Stimulated activated CD8-positive, alpha-beta memory T cell treated with anti-CD3 and anti-CD28 coated beads, Interleukin-4, amount 100 ng/mL, for 1 hour (primary cell): ENCODE results near the gene PTPRN2.

ENCODE experiments used
- DNase-seq, 2 donors: peaks; one replicate each; pipeline ENCODE4 v3.0.0-alpha.2; 2020; ENCODE audit warnings: low read depth in 2 of 2, low spot score in 1 of 2

The PTPRN2 gene

DNA sequence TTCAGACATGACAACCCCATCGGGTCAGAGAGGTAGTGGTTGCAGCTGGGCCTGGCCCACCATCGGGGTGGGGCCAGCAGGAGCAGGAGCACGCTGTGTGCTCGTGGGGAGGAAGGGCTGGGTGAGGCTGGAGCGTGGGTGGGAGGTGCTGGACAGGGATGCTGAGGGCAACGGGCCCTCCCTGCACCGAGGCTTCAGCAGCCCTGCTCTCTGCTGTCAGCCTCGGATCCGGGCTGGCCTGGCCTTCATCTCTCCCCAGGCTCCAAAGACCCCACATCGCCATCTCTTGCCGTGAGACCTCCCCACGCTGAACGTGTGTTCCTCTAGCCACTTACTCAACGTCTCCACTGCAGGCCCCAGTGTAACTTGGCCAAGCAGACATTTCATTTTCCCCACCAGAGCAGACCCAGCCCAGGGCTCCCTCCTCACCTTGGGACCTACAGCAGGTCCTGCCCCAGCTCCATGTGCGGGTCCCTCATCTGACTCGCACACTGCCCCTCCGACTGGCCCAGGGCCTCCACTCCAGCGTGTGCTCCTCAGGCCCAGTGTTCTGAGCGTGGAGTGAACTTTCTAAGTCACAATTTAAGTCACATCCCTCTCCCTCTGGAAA, 788.4 kb downstream of the PTPRN2 start:
- DNase-seq: no peak

DNA sequence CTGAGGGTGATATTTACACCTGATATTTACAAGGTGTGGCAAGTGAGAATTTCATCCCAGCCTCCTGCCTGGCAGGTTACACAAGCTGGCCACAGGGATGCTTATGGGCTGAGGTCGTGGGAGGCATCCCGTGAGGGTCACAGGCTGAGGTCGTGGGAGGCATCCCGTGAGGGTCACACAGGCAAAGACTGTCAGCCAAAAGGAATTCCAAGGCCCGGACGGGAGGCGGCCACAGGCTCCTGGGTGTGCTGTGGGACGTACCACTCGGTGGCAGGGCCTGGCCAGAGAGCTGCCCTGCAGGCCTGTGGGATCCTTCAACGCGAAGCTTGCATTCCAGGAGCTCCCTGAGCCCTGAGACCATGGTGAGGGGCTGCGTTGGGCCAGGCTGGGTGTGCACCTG, 790.3 kb downstream of the PTPRN2 start:
- no peak for DNase-seq

DNA sequence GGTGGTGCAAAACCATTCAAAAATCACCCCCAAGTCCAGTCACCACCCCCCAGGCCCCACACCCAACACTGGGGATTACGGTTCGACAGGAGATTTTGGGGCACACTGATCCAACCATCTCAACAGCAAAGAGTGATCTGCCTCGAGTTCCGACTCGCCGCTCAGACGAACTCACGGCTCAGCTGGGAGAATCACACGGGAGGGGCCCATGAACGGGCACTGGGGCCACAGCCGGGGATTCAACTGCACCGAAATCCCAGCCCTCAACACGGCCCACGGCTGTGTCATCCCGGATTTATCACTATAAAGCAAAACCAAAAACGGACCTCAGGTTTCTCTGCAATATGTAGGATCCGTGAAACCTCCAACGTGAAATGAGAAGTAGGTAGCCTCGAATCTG, 790.8 kb downstream of the PTPRN2 start:
- no peak for DNase-seq

DNA sequence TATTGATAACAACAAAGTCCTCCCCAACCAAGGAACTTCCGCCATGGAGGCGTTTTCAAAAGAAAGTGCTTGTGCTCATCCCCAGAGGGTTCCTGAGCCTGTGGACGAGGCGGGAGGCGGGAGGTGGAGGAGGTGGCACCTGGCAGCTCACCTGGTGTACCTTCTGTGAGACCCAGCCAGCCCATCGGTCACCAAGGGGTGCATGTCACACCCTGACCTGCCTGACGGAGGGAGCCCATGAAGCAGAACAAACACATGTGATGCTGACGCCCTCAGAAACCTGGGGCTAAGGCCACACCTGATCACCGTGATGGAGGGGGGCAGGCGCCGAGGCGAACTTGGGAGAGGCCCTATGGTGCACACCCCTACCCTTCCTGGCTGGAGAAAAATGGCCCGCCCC, 792.0 kb downstream of the PTPRN2 start:
- DNase-seq: no peak

DNA sequence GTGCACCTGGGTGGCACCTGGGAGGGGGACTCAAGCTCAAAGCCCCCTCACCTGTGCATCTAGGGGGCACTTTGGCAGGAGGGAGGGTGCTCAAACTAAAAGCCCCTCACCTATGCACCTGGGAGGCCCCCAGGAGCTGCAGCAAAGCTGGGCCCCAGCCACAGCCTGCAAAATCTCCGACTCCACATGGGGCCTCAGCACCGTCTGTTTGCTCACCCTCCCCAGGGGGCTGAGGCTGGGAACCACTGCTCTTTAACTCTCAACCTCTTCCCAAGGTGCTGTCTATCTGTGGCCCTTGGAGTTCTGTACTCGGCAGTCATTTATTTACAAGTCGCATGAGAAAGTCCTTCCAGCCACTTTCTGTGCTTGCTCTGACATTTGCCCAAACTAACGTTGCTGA, 792.4 kb downstream of the PTPRN2 start:
- DNase-seq: no peak

DNA sequence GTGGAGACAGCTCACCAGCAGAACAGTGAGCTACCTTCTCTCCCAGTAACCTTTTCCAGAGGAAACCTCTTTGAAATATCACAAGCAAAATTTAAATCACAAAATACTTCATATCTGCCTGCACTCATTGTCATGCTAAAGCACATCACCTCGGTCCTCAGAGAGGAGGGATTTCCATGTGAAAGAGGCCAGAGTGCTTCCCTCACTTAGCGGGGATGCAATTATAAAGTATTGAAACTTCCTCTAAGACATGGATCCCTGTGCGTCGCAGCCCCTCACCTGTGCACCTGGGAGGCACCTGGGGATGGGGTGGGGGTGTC, 792.9 kb downstream of the PTPRN2 start:
- no peak for DNase-seq

DNA sequence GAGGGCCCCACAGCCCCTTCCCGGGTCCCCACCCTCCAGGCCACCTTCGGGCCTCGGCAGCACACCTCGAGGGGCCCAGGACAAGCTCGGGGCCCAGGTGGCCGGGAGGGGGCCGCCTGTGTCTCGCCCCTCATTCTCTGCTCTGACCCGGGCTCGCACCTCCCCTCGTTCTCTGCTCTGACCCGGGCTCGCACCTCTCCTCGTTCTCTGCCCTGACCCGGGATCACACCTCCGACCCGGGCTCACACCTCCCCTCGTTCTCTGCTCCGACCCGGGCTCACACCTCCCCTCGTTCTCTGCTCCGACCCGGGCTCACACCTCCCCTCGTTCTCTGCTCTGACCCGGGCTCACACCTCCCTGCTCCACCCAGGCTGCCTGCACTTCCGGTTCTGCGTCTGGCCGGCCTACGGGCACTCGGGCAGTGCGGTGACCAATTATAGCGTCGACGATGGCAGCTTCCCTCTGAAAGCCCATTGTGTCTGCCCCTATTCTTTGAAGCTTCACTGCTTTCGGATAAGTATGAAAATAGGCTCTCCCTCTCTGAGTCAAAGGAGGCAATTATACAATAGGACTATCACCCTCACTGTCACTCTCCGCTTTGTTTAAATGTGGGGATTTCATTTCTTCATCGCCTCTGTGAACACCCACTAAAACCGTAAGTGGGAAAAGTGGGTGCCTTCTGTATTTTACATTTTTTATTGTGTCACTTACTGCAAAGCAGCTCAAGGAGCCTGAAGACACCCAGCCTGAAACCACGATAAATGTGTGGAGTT, 793.5 kb downstream of the PTPRN2 start:
- no peak for DNase-seq

DNA sequence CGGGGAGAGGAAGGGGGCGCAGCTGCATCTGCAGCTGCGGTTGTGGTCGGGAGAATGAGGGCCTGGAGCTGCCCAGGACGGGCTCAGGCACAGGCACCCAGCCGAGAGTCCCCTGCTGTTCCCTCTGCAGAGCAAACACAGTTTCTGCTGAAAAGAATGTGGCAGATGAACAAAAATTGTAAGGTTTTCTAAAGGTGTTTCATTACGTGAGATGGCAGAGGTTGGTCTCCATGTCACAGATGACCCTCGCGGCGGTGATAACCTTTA, 794.6 kb downstream of the PTPRN2 start:
- DNase-seq: no peak

DNA sequence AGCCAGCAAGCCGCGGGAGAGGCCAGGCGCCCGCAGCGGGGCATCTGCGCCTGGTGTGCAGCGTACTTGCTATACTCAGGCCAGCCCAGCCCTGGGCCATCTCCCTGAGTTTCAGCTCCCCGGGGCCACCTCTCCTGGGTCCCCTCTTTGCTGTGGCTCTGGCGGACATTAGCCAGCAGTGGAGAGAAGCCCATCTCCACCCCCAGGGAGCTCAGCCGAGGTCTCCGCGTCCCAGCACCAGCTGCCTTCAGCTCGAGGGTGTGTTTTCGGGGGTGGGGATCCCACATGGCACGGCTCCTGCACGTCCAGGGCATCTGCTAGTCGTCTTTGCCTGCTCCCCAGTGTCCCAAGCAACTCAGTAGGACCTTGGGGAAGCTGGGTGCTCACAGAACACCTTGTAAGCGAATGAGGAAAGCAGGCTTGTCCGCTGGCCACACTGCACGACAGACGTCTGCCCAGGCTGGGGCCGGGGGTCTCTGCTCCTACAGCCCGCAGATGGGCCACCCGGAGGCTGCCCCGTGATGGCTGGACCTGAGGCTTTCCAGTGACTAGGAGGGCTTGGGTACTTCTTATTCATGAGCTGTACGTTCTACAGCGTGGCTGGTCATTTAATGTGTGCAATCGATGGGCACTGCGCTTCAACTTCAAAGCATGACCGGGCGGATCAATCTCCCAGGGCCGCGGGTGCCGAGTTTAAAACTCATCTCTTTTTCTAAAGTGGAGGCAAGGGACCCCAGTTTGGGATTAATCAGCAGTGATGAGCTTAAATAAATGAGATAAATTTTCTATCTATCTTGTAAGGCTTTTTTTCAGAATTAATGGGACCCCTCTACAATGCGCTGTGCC, 795.2 kb downstream of the PTPRN2 start:
- no peak for DNase-seq

DNA sequence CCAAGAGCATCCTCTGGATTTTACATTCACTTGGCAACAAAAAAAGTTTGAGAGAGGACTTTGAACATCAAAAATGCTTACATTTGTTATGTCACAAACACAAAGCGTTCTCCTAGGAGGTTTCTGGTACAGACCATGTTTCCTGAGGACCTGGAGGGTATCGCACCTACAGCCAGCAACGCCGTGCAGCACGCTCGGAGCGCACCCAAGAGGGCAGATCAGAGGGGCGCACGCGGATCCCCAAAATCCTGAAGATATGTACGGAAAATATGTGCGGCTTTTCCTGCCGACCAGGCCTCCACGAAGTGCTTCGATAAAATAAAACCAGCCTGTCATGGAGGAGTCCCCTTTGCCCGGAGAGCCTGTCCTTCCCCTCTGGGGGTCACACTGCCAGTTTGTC, 796.0 kb downstream of the PTPRN2 start:
- no peak for DNase-seq

DNA sequence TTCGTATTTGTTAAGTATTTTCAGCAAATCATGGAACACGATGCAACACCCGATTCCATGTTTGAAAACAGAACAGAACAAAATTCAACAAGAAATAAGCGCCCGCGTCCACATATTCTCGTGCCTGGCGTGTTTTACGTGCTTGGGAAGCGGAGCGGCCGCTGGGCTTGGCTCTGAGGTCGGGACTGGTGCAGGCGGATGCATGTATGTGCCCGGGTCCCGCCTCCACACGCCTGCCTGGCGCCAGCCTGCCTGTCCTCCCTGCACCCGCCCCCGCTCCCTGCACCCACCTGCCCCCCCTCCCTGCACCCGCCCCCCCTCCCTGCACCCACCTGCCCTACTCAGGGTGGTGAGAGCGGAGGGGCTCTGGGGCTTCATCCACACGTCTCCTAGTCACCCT, 796.4 kb downstream of the PTPRN2 start:
- DNase-seq: no peak

DNA sequence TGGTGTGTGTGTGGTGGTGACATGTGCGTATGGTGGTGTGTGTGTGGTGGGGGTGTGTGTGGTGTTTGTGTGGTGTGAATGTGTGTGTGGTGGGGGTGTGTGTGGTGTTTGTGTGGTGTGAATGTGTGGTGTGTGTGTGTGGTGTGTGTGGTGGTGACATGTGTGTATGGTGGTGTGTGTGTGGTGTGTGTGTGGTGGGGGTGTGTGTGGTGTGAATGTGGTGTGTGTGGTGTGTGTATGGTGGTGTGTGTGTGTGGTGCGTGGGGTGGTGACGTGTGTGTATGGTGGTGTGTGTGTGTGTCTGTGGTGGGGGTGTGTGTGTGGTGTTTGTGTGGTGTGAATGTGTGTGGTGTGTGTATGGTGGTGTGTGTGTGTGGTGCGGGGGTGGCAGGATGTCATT, 797.7 kb downstream of the PTPRN2 start:
- DNase-seq: no peak

DNA sequence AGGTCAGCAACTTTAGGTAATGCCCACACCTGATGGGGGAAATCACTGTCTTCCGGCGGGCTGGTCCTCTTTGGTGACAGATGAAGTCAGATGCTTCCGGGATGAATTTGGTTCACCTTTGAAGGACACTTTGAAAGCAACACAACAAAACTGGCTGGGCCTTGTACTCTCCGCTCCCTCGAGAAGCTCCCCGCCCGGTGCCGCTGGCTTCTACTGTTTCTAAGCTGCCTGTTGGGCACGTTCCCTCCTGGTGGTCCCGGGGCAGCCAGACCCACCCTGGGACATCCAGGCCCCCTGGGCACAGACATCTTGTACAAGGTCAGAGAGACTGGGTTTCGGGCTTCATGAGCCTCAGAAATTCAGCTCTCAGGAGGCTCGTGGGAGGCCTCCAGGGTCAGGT, 798.5 kb downstream of the PTPRN2 start:
- no peak for DNase-seq

DNA sequence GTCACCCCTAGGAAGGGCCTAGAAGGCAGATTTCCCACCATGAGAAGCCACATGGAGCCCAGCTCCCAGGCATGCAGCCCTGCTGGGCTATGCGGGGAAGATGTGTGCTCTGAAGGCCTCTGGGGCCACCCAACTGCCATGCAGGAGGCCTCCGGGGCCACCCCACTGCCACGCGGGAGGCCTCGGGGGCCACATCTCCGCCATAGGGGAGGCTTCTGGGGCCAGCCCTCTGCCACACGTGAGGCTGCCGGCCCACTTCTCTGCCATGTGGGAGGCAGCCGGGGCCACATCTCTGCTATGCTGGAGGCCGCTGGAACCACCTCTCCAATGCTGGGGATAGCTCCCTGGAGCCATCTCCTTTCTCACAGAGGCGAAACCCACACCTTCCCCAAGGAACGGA, 799.0 kb downstream of the PTPRN2 start:
- DNase-seq: no peak

DNA sequence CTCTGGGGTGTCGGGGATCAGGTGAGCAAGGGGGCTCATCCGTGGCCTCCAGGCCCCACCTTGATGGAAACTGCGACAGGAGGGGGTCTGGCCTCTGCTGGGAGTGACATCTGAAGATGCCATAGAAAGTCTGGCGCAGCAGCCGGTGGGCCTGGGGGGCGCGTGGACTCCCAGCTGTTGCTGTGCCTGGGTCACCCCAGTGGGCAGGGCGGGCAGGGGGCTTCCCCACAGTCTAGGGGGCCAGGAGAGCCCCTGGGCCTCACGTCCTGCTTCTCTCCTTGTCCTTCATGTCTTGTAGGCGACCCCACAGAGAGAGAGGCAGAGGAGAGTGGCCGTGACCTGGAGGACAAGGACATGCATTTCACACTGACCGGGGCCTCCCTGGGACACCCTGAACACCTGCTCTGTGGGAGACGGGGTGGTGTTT, 800.3 kb downstream of the PTPRN2 start:
- no peak for DNase-seq

DNA sequence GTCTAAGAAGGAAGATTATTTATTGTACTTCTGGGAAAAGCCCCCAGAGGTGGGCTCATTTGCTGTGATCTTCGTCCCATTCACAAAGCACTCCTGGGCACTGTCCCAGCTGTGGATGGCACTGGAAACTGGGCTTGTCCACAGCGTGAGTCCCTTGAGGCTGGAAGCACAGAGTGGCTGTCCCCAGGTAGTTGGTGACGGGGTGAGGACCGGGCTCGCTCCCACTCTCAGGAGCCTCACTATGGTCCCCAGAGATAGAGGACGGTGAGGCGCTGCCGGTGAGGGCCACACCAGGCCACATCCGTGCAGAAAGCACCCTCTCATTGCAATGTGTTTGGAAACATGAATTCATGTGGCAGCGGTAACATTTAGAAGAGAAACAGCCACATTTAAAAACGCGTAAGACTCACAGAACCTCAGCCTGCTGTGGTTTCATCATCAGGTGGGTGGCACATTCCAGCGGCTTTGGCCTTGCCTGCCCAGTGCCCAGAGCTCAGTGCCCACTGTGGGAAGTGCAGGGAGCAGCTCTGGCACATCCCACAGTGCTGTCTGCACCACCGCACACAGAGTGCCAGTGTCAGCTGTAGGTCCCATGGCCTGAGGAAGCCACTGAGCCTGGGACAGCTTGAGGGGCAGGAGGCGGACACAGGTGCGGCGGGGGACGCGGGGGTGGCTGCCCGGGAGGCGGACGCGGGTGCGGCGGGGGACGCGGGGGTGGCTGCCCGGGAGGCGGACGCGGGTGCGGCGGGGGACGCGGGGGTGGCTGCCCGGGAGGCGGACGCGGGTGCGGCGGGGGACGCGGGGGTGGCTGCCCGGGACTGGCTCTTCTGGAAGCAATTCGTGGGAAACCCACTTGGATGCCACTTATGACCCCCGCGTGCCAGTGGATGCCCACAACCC, 801.0 kb downstream of the PTPRN2 start:
- DNase-seq: no peak

DNA sequence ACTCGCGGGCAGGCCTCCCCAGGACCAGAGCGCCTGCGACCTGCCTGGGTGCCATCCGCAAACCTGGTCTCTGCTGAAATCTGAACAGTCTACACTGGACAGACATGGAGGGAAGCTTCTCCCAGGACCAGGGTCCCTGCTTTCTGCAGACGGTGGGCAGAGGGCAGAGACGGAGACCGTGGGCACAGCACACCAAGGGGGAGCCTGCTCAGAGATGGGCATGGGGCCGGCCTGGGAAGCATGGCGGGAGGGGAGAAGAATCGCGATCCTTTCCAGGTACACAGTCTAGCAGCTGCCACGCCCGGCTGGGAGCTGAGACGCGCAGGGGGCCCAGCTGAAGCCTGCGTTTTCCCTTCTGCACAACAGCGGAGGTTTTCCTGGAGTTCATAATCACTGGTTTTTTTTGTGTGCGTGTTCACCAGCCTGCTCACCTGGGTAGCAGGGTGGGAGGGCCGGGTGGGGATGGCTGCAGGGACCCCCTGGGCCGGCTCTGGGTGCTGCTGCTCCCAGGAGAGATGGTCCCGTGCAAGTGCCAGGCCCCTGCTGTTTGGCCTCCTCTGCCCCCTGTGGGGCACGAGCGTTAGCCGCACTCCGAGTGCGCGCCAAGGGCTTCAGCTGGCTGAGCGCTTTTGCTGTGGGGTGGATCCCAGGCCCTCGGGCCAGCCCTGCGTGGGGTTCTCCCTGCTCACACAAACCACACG, 802.0 kb downstream of the PTPRN2 start:
- no peak for DNase-seq

DNA sequence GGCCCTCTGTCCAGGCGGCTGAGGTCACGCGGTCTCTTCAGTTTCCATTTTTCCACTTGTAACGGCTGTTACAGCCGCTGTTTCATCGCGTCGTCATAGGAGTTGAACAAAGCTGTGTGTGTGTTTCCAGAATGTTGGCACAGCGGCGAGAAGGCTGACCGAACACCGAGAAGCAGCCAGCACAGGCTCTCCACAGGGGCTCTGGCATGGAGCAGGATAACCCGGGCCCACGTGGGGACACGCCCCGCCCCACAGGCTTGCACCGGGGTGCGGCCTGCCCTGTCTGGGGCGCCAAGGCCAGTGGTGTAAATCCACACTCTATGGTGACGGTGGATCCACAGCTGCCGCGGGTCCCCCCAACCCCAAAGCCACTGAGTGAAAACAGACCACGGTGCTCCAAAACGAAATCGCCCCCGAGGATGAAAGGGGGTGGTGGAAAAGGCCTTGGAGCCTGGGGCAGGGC, 802.6 kb downstream of the PTPRN2 start:
- DNase-seq: no peak

DNA sequence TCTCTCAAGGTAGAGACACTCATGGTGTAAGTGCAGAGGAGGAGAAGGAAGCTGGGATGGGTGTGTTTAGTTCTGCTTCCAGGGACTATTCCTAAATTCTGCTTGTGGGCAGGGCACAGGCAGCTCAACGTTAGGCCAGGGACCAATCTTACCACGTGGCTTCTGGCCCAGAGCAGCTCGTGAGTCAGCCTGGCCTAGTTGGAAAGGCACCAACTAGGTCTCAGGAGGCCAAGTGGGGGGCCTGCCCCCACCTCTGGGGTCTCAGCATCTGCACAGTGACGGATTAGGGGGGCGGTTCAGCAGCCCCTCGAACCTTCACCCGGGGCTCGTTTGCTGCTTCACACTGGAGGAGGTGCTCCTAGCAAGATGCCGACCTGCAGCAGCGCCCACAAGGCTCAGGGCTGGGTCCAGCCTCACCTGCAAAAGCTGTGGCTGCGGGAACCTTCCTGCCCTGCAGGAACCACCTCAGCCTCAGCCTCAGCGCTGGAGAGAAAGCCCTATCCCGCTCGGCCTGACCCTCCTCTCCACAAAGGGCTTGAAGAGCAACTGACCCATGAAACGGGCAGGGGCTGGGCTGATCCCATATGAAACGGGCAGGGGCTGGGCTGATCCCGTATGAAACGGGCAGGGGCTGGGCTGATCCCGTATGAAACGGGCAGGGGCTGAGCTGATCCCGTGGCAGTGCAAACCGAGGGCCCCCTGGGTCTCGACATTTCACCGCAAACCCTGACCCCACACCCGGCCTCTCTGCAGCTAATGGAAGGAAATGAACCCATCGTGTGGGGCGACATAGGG, 803.4 kb downstream of the PTPRN2 start:
- DNase-seq: no peak

DNA sequence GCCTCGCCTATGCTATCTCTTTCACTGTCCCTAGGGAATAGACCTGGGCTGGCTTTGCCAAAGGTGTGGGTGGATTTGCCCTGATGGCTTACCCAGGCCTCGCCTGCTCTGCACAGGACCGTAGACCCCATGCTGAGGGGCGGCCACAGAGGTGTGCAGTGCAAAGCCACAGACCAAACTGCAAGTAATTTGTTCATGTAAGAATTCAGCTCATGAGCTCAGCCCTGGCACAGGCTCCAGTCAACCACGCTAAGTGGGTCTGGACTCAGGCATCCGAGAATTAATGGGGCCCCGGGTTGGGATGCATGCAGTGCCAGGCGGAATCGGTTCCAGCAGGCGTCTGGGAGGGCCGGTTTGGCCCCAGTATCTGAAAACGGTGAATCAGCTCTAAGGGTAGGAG, 805.6 kb downstream of the PTPRN2 start:
- no peak for DNase-seq
